HEK293 (cell line): ENCODE data around the gene TRIM66.

Experiments used
- ELK4 ChIP-seq: IDR thresholded peaks from 2 replicates; pipeline ENCODE4 v1.6.1; 2011; ENCODE audit warnings: mild to moderate bottlenecking, low read depth, low read length, borderline replicate concordance
- FEZF1 ChIP-seq: fragments of 450-650 bp; formaldehyde crosslinking; IDR thresholded peaks from 2 replicates; pipeline ENCODE4 v1.5.1; 2016; ENCODE audit warnings: missing biosample characterization, missing genetic modification characterization
- GFI1B ChIP-seq: fragments of 450-650 bp; formaldehyde crosslinking; IDR thresholded peaks from 2 replicates; pipeline ENCODE4 v1.5.1; 2016; ENCODE audit warnings: missing biosample characterization, missing genetic modification characterization
- MZF1 ChIP-seq: fragments of 450-650 bp; formaldehyde crosslinking; IDR thresholded peaks from 2 replicates; pipeline ENCODE4 v1.5.1; 2017; ENCODE audit warnings: missing biosample characterization, missing genetic modification characterization, borderline replicate concordance
- REPIN1 ChIP-seq: fragments of 450-650 bp; formaldehyde crosslinking; IDR thresholded peaks from 2 replicates; pipeline ENCODE4 v1.5.1; 2017; ENCODE audit warnings: missing biosample characterization, missing genetic modification characterization, low read depth
- SCRT1 ChIP-seq: fragments of 450-650 bp; formaldehyde crosslinking; IDR thresholded peaks from 2 replicates; pipeline ENCODE4 v1.5.1; 2016; ENCODE audit warnings: missing biosample characterization, missing genetic modification characterization, borderline replicate concordance
- SP2 ChIP-seq: fragments of 450-650 bp; formaldehyde crosslinking; IDR thresholded peaks from 2 replicates; pipeline ENCODE4 v1.5.1; 2016; ENCODE audit warnings: missing biosample characterization, missing genetic modification characterization
- YY1 ChIP-seq: fragments of 450-650 bp; formaldehyde crosslinking; IDR thresholded peaks from 2 replicates; pipeline ENCODE4 v1.5.1; 2018; ENCODE audit warnings: missing biosample characterization, missing genetic modification characterization
- ZBTB1 ChIP-seq: fragments of 450-650 bp; formaldehyde crosslinking; IDR thresholded peaks from 2 replicates; pipeline ENCODE4 v1.5.1; 2016; ENCODE audit warnings: missing biosample characterization, missing genetic modification characterization
- ZFP37 ChIP-seq: fragments of 450-650 bp; formaldehyde crosslinking; IDR thresholded peaks from 2 replicates; pipeline ENCODE4 v1.5.1; 2016; ENCODE audit warnings: missing biosample characterization, missing genetic modification characterization
- ZNF121 ChIP-seq: fragments of 450-650 bp; formaldehyde crosslinking; IDR thresholded peaks from 2 replicates; pipeline ENCODE4 v1.5.1; 2016; ENCODE audit warnings: missing biosample characterization, missing genetic modification characterization
- ZNF146 ChIP-seq: fragments of 450-650 bp; formaldehyde crosslinking; IDR thresholded peaks from 2 replicates; pipeline ENCODE4 v1.5.1; 2016; ENCODE audit warnings: missing biosample characterization, missing genetic modification characterization
- ZNF19 ChIP-seq: fragments of 450-650 bp; formaldehyde crosslinking; IDR thresholded peaks from 2 replicates; pipeline ENCODE4; 2016; ENCODE audit warnings: missing biosample characterization, missing genetic modification characterization, low read depth
- ZNF2 ChIP-seq: fragments of 450-650 bp; formaldehyde crosslinking; IDR thresholded peaks from 2 replicates; pipeline ENCODE4 v1.5.1; 2016; ENCODE audit warnings: missing biosample characterization, missing genetic modification characterization
- ZNF266 ChIP-seq: fragments of 450-650 bp; formaldehyde crosslinking; IDR thresholded peaks from 2 replicates; pipeline ENCODE4 v1.5.1; 2016; ENCODE audit warnings: missing biosample characterization, missing genetic modification characterization, low read depth
- ZNF362 ChIP-seq: fragments of 450-650 bp; formaldehyde crosslinking; IDR thresholded peaks from 2 replicates; pipeline ENCODE4 v1.5.1; 2016; ENCODE audit warnings: missing biosample characterization, missing genetic modification characterization
- ZNF398 ChIP-seq: fragments of 450-650 bp; formaldehyde crosslinking; IDR thresholded peaks from 2 replicates; pipeline ENCODE4 v1.5.1; 2017; ENCODE audit warnings: missing biosample characterization, missing genetic modification characterization
- ZNF404 ChIP-seq: fragments of 450-650 bp; formaldehyde crosslinking; IDR thresholded peaks from 2 replicates; pipeline ENCODE4 v1.5.1; 2017; ENCODE audit warnings: missing biosample characterization, missing genetic modification characterization
- ZNF585B ChIP-seq: fragments of 450-650 bp; formaldehyde crosslinking; IDR thresholded peaks from 2 replicates; pipeline ENCODE4 v1.5.1; 2016; ENCODE audit warnings: missing biosample characterization, missing genetic modification characterization
- ZNF624 ChIP-seq: fragments of 450-650 bp; formaldehyde crosslinking; IDR thresholded peaks from 2 replicates; pipeline ENCODE4 v1.5.1; 2017; ENCODE audit warnings: missing biosample characterization, missing genetic modification characterization
- ZNF707 ChIP-seq: fragments of 450-650 bp; formaldehyde crosslinking; IDR thresholded peaks from 2 replicates; pipeline ENCODE4 v1.5.1; 2016; ENCODE audit warnings: missing biosample characterization, missing genetic modification characterization
- ZXDB ChIP-seq: fragments of 450-650 bp; formaldehyde crosslinking; IDR thresholded peaks from 2 replicates; pipeline ENCODE4 v1.5.1; 2016; ENCODE audit warnings: missing biosample characterization, missing genetic modification characterization
- TF ChIP-seq, protein P1 (sequence below): fragments of 450-650 bp; formaldehyde crosslinking; IDR thresholded peaks from 2 replicates; pipeline ENCODE4 v1.5.1; 2016; ENCODE audit warnings: missing biosample characterization, missing genetic modification characterization
- TF ChIP-seq, protein P2 (sequence below): fragments of 450-650 bp; formaldehyde crosslinking; IDR thresholded peaks from 2 replicates; pipeline ENCODE4 v1.5.1; 2016; ENCODE audit warnings: missing biosample characterization, missing genetic modification characterization, borderline replicate concordance
- TF ChIP-seq, protein P3 (sequence below): fragments of 450-650 bp; formaldehyde crosslinking; IDR thresholded peaks from 2 replicates; pipeline ENCODE4 v1.5.1; 2016; ENCODE audit warnings: missing biosample characterization, missing genetic modification characterization
- TF ChIP-seq, protein P4 (sequence below): fragments of 450-650 bp; formaldehyde crosslinking; IDR thresholded peaks from 2 replicates; pipeline ENCODE4 v1.5.1; 2017; ENCODE audit warnings: missing biosample characterization, missing genetic modification characterization

TRIM66 gene

GRCh38 chr11:8682303-8683114 is at the start of gene TRIM66, which contains the start of gene RPL27A (continued):
- TF ChIP-seq ZNF398 (tag by site-specific recombination), result no peak
- TF ChIP-seq ZNF121 (tag by site-specific recombination), result no peak
- TF ChIP-seq ZNF146 (tag by site-specific recombination), result no peak
- TF ChIP-seq ZNF707, result no peak
- no peak for TF ChIP-seq ZNF404 (tag by site-specific recombination)
- 0 out of 2 replicates have a peak, but pooled peaks have one; percentile 17 for TF ChIP-seq ZFP37
- TF ChIP-seq MZF1 (tag by site-specific recombination), result peak; percentile 87
- TF ChIP-seq ZXDB (tag by site-specific recombination), result peak; percentile 77
- TF ChIP-seq ZNF19, result no peak
- TF ChIP-seq ZNF2, result peak; percentile 61; the same call in 1 of the 2 replicates
- no peak for TF ChIP-seq ZNF585B (tag by site-specific recombination)
- TF ChIP-seq, protein P1, sequence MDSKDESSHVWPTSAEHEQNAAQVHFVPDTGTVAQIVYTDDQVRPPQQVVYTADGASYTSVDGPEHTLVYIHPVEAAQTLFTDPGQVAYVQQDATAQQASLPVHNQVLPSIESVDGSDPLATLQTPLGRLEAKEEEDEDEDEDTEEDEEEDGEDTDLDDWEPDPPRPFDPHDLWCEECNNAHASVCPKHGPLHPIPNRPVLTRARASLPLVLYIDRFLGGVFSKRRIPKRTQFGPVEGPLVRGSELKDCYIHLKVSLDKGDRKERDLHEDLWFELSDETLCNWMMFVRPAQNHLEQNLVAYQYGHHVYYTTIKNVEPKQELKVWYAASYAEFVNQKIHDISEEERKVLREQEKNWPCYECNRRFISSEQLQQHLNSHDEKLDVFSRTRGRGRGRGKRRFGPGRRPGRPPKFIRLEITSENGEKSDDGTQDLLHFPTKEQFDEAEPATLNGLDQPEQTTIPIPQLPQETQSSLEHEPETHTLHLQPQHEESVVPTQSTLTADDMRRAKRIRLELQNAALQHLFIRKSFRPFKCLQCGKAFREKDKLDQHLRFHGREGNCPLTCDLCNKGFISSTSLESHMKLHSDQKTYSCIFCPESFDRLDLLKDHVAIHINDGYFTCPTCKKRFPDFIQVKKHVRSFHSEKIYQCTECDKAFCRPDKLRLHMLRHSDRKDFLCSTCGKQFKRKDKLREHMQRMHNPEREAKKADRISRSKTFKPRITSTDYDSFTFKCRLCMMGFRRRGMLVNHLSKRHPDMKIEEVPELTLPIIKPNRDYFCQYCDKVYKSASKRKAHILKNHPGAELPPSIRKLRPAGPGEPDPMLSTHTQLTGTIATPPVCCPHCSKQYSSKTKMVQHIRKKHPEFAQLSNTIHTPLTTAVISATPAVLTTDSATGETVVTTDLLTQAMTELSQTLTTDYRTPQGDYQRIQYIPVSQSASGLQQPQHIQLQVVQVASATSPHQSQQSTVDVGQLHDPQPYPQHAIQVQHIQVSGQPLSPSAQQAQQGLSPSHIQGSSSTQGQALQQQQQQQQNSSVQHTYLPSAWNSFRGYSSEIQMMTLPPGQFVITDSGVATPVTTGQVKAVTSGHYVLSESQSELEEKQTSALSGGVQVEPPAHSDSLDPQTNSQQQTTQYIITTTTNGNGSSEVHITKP (tag by site-specific recombination), result peak; percentile 83
- no peak for TF ChIP-seq ZBTB1 (tag by site-specific recombination)
- TF ChIP-seq SP2, result peak; percentile 90
- no peak for TF ChIP-seq GFI1B (tag by site-specific recombination)
- TF ChIP-seq FEZF1 (tag by site-specific recombination), result no peak
- no peak for TF ChIP-seq SCRT1
- TF ChIP-seq ELK4, result 0 out of 2 replicates have a peak, but pooled peaks have one; percentile 61
- no peak for TF ChIP-seq ZNF362 (tag by site-specific recombination)
- no peak for TF ChIP-seq REPIN1 (tag by site-specific recombination)
- TF ChIP-seq, protein P2, sequence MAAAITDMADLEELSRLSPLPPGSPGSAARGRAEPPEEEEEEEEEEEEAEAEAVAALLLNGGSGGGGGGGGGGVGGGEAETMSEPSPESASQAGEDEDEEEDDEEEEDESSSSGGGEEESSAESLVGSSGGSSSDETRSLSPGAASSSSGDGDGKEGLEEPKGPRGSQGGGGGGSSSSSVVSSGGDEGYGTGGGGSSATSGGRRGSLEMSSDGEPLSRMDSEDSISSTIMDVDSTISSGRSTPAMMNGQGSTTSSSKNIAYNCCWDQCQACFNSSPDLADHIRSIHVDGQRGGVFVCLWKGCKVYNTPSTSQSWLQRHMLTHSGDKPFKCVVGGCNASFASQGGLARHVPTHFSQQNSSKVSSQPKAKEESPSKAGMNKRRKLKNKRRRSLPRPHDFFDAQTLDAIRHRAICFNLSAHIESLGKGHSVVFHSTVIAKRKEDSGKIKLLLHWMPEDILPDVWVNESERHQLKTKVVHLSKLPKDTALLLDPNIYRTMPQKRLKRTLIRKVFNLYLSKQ (tag by site-specific recombination), result no peak
- TF ChIP-seq, protein P3, sequence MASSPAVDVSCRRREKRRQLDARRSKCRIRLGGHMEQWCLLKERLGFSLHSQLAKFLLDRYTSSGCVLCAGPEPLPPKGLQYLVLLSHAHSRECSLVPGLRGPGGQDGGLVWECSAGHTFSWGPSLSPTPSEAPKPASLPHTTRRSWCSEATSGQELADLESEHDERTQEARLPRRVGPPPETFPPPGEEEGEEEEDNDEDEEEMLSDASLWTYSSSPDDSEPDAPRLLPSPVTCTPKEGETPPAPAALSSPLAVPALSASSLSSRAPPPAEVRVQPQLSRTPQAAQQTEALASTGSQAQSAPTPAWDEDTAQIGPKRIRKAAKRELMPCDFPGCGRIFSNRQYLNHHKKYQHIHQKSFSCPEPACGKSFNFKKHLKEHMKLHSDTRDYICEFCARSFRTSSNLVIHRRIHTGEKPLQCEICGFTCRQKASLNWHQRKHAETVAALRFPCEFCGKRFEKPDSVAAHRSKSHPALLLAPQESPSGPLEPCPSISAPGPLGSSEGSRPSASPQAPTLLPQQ (tag by site-specific recombination), result peak; percentile 16; the same call in 1 of the 2 replicates
- TF ChIP-seq YY1 (tag by site-specific recombination), result peak; percentile 39
- no peak for TF ChIP-seq ZNF624 (tag by site-specific recombination)
- no peak for TF ChIP-seq ZNF266 (tag by site-specific recombination)
- TF ChIP-seq, protein P4, sequence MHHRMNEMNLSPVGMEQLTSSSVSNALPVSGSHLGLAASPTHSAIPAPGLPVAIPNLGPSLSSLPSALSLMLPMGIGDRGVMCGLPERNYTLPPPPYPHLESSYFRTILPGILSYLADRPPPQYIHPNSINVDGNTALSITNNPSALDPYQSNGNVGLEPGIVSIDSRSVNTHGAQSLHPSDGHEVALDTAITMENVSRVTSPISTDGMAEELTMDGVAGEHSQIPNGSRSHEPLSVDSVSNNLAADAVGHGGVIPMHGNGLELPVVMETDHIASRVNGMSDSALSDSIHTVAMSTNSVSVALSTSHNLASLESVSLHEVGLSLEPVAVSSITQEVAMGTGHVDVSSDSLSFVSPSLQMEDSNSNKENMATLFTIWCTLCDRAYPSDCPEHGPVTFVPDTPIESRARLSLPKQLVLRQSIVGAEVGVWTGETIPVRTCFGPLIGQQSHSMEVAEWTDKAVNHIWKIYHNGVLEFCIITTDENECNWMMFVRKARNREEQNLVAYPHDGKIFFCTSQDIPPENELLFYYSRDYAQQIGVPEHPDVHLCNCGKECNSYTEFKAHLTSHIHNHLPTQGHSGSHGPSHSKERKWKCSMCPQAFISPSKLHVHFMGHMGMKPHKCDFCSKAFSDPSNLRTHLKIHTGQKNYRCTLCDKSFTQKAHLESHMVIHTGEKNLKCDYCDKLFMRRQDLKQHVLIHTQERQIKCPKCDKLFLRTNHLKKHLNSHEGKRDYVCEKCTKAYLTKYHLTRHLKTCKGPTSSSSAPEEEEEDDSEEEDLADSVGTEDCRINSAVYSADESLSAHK (tag by site-specific recombination), result no peak
